ENCODE measurements around the gene MAN1C1. TPM values are rescaled to one million over a fixed set of nuclear protein-coding genes. Genes with fewer than 3 reads are reported as not detected.

MAN1C1 gene
- total and polyA plus RNA-seq, 9 of the 15 experiments (the other 6 are each of a cell fraction or from before 2014, with no cell fraction given) = 0.04 to 0.44 (median 0.10) TPM; not detected in 3

DNA sequence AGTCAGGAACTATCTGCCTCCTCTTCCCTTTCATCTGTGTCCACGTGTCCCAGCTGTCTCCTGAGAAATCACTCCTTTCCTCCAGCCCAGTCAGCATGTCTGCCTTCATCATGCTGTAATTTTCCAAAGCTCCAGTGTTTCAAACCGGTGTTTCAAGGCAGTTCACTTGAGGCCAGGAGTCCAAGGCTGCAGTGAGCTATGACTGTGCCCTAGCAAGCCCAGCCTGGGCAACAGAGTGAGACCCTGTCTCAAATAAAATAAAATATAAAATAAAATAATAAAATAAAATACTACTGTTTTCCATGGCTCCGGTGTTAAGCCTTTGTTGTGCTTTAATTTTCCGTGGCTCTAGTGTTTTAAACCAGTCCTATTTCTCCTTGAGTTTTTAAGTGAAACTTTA is 175.5 kb downstream of the MAN1C1 start (continued):
- TF ChIP-seq, protein P1, sequence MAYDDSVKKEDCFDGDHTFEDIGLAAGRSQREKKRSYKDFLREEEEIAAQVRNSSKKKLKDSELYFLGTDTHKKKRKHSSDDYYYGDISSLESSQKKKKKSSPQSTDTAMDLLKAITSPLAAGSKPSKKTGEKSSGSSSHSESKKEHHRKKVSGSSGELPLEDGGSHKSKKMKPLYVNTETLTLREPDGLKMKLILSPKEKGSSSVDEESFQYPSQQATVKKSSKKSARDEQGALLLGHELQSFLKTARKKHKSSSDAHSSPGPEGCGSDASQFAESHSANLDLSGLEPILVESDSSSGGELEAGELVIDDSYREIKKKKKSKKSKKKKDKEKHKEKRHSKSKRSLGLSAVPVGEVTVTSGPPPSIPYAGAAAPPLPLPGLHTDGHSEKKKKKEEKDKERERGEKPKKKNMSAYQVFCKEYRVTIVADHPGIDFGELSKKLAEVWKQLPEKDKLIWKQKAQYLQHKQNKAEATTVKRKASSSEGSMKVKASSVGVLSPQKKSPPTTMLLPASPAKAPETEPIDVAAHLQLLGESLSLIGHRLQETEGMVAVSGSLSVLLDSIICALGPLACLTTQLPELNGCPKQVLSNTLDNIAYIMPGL (CRISPR knock-in tag; IDR thresholded peaks at IDR 0.05) = no peak
- no peak for TF ChIP-seq ZNF780A (CRISPR knock-in tag; IDR thresholded peaks at IDR 0.05)
- TF ChIP-seq, protein P2, sequence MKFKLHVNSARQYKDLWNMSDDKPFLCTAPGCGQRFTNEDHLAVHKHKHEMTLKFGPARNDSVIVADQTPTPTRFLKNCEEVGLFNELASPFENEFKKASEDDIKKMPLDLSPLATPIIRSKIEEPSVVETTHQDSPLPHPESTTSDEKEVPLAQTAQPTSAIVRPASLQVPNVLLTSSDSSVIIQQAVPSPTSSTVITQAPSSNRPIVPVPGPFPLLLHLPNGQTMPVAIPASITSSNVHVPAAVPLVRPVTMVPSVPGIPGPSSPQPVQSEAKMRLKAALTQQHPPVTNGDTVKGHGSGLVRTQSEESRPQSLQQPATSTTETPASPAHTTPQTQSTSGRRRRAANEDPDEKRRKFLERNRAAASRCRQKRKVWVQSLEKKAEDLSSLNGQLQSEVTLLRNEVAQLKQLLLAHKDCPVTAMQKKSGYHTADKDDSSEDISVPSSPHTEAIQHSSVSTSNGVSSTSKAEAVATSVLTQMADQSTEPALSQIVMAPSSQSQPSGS (CRISPR knock-in tag; IDR thresholded peaks at IDR 0.05) = no peak
- TF ChIP-seq ZNF212 (CRISPR knock-in tag; IDR thresholded peaks at IDR 0.05) = no peak
- no peak for TF ChIP-seq ZNF431 (CRISPR knock-in tag; IDR thresholded peaks at IDR 0.05)
- TF ChIP-seq SRSF7 (optimal IDR thresholded peaks at IDR 0.05; ENCODE audit: low read depth, low read length) = no peak
- TF ChIP-seq HMGN3 (IDR thresholded peaks at IDR 0.05; ENCODE audit: borderline replicate concordance, extremely low read depth, insufficient read length, low read depth, low read length) = no peak
- TF ChIP-seq TGIF2 (CRISPR knock-in tag; IDR thresholded peaks at IDR 0.05) = no peak
- TF ChIP-seq, protein P3, sequence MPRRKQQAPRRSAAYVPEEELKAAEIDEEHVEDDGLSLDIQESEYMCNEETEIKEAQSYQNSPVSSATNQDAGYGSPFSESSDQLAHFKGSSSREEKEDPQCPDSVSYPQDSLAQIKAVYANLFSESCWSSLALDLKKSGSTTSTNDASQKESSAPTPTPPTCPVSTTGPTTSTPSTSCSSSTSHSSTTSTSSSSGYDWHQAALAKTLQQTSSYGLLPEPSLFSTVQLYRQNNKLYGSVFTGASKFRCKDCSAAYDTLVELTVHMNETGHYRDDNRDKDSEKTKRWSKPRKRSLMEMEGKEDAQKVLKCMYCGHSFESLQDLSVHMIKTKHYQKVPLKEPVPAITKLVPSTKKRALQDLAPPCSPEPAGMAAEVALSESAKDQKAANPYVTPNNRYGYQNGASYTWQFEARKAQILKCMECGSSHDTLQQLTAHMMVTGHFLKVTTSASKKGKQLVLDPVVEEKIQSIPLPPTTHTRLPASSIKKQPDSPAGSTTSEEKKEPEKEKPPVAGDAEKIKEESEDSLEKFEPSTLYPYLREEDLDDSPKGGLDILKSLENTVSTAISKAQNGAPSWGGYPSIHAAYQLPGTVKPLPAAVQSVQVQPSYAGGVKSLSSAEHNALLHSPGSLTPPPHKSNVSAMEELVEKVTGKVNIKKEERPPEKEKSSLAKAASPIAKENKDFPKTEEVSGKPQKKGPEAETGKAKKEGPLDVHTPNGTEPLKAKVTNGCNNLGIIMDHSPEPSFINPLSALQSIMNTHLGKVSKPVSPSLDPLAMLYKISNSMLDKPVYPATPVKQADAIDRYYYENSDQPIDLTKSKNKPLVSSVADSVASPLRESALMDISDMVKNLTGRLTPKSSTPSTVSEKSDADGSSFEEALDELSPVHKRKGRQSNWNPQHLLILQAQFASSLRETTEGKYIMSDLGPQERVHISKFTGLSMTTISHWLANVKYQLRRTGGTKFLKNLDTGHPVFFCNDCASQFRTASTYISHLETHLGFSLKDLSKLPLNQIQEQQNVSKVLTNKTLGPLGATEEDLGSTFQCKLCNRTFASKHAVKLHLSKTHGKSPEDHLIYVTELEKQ (CRISPR knock-in tag; IDR thresholded peaks at IDR 0.05) = no peak
